GM21515 (cell line): ENCODE measurements around the gene PAEP.

Experiments used
- ATAC-seq: cut with Tn5 transposase; IDR thresholded peaks from one replicate; pipeline ENCODE4 v1.9.1; 2021; ENCODE audit not compliant: unreplicated experiment

The PAEP gene

GRCh38 chr9:135612981-135613910, 51.7 kb downstream of the PAEP start:
- no peak for ATAC-seq

- ATAC-seq: no peak
Measured at GRCh38 chr9:135613946-135614805, 52.6 kb downstream of the PAEP start.

- ATAC-seq: no peak
Measured at GRCh38 chr9:135614821-135615665, 53.5 kb downstream of the PAEP start.

GRCh38 chr9:135615666-135616618, 54.4 kb downstream of the PAEP start:
- no peak for ATAC-seq
